Sigmoid colon (tissue), 7 donors: ENCODE results near the gene CAPNS1. TPM values are rescaled to one million over a fixed set of nuclear protein-coding genes. Genes with fewer than 3 reads are reported as not detected.

ENCODE experiments used
- DNase-seq: peaks from one replicate; pipeline ENCODE4 v3.0.0-alpha.2; 2019
- H3K27ac ChIP-seq, 4 donors: fragments of 200-600 bp; sonication (generic); one replicate each; pipeline ENCODE4 v1.5.1; 2016 to 2019; ENCODE audit warnings: mild to moderate bottlenecking in 1 of 4
- H3K27me3 ChIP-seq, 3 donors: fragments of 200-600 bp; sonication (generic); one replicate each; pipeline ENCODE4 v1.5.1; 2019; ENCODE audit warnings: mild to moderate bottlenecking in 1 of 3
- H3K36me3 ChIP-seq, 4 donors: fragments of 200-600 bp; sonication (generic); one replicate each; pipeline ENCODE4 v1.5.1; 2016 to 2019
- H3K4me1 ChIP-seq, 4 donors: fragments of 200-600 bp; sonication (generic); one replicate each; pipeline ENCODE4 v1.5.1; 2017 to 2019
- H3K4me3 ChIP-seq, 4 donors: fragments of 200-600 bp; sonication (generic); one replicate each; pipeline ENCODE4 v1.5.1; 2017 to 2019; ENCODE audit warnings: mild to moderate bottlenecking in 2 of 4, moderate library complexity in 1 of 4
- H3K9me3 ChIP-seq, 4 donors: fragments of 200-600 bp in 3 of 4; sonication (generic) in 3 of 4; one replicate each; pipeline versions ENCODE4 v1.5.1 to v1.6.1; 2013 to 2019
- CTCF ChIP-seq, 4 experiments: fragments of 450-650 bp in 3 of 4; fragments of 200-600 bp in 1 of 4; IDR thresholded peaks; one replicate each; pipeline ENCODE4 v1.5.1; 2016 to 2019; ENCODE audit warnings: antibody characterized with exemption in 4 of 4, mild to moderate bottlenecking in 3 of 4, moderate library complexity in 2 of 4
- EP300 ChIP-seq, 4 donors: sonication (generic); formaldehyde crosslinking; IDR thresholded peaks; one replicate each; pipeline ENCODE4 v1.6.1; 2017; ENCODE audit warnings: antibody characterized with exemption in 4 of 4
- POLR2A ChIP-seq, 2 donors: fragments of 450-650 bp; IDR thresholded peaks; one replicate each; pipeline ENCODE4 v1.6.1; 2016; ENCODE audit warnings: antibody characterized with exemption in 2 of 2, mild to moderate bottlenecking in 2 of 2, moderate library complexity in 2 of 2
- POLR2AphosphoS5 ChIP-seq, 4 donors: sonication (generic); formaldehyde crosslinking; IDR thresholded peaks; one replicate each; pipeline ENCODE4 v1.6.1; 2017; ENCODE audit warnings: antibody characterized with exemption in 4 of 4
- WGBS, 2 donors: extraction: QIAGEN DNeasy Blood & Tissue Kit; methylation state at CpG; one replicate each; pipeline ENCODE4 v1.1.7; 2013; 5-methylcytosine and 5-hydroxymethylcytosine counted together
- intact Hi-C: fragments of 100-400 bp; cut with DNase I; formaldehyde crosslinking; loops from one replicate; pipeline ENCODE4 v1.15.1; 2023
- polyA plus RNA-seq, 3 donors: library from polyadenylated mRNA; stranded (reverse); fragments of 200-250 nt; gene quantifications; one replicate each; pipeline ENCODE4 v1.2.3, GENCODE V29; 2013
- total RNA-seq, 4 donors: library from RNA; depleted of rRNA; stranded (reverse); fragments of >200 nt; gene quantifications; one replicate each; pipeline ENCODE4 v1.1.0, GENCODE V29; 2016
- donor health status: healthy with polysubstance abuse.
- donor health status: Bipolar disorder and iron deficiency.
- donor health status: healthy.

The CAPNS1 gene
- total and polyA plus RNA-seq, 7 donors: 101 to 938 (median 116) TPM

DNA sequence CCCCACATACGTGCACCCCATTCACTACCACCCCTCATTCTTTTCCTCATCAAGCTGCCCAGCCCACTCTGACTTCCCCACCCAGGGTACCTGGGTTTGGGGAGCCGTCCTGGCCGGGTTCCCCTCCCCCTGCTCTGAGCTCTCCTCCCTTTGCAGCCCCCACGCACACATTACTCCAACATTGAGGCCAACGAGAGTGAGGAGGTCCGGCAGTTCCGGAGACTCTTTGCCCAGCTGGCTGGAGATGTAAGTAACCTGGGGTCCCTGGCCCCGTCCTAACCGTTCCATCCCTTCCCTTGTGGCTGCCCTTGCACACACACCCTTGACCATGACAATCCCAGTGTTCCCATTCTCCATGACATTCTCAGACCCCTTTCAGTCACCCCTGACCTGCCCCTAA, 2.6 kb downstream of the CAPNS1 start:
- H3K27ac ChIP-seq: no peak overlapping the region
- H3K27me3 ChIP-seq: no peaks in the 10 kb centered on the region
- WGBS, 2 donors: 95% methylated on average over 9 of the region's 9 CpGs
- H3K9me3 ChIP-seq: no peaks in the 10 kb centered on the region
- peaks cover 40 to 52% (median 46%) of the 10 kb centered on the region in 4 donors for H3K36me3 ChIP-seq
- peaks cover 0 to 15% (median 13%) of the 10 kb centered on the region in 4 donors for H3K4me1 ChIP-seq
- intact Hi-C loops: loop anchor here (5.0 kb wide), 1 partner anchor 385 kb away; the partner anchor contains the start of genes HSPB6 and PROSER3
- H3K4me3 ChIP-seq: no peak overlapping the region
- no peak for DNase-seq
- TF ChIP-seq POLR2AphosphoS5 (IDR thresholded peaks at IDR 0.05): no peak
- no peak for TF ChIP-seq EP300 (IDR thresholded peaks at IDR 0.05)
- TF ChIP-seq CTCF (IDR thresholded peaks at IDR 0.05): no peak
- TF ChIP-seq POLR2A (IDR thresholded peaks at IDR 0.05): no peak

- intact Hi-C loops: loop anchor here (5.0 kb wide), 1 partner anchor 387 kb away; the partner anchor contains the start of genes HSPB6 and PROSER3
Measured at GRCh38 chr19:36144624-36145023, 4.8 kb downstream of the CAPNS1 start.

DNA sequence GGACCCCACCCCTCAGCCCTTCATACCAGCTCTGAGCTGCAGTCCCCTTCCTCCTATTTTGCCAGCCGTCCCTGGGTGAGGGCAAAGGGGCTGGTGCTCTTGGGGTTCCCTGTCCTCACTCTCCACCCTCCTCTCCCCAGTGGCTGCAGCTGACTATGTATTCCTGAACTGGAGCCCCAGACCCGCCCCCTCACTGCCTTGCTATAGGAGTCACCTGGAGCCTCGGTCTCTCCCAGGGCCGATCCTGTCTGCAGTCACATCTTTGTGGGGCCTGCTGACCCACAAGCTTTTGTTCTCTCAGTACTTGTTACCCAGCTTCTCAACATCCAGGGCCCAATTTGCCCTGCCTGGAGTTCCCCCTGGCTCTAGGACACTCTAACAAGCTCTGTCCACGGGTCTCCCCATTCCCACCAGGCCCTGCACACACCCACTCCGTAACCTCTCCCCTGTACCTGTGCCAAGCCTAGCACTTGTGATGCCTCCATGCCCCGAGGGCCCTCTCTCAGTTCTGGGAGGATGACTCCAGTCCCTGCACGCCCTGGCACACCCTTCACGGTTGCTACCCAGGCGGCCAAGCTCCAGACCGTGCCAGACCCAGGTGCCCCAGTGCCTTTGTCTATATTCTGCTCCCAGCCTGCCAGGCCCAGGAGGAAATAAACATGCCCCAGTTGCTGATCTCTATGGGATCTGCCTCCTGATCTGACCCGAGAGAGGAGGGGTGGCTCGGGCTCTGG, 10.0 kb downstream of the CAPNS1 start:
- DNase-seq: no peak
- no peak for TF ChIP-seq POLR2A (IDR thresholded peaks at IDR 0.05)
- no peak for TF ChIP-seq CTCF (IDR thresholded peaks at IDR 0.05)
- no peak for TF ChIP-seq POLR2AphosphoS5 (IDR thresholded peaks at IDR 0.05)
- TF ChIP-seq EP300 (IDR thresholded peaks at IDR 0.05): no peak
- Histone ChIP-seq H3K9me3 (no peaks in the 10 kb centered on the region), H3K4me1 (peaks cover 0 to 31% (median 20%) of the 10 kb centered on the region in 4 donors), H3K27me3 (no peaks in the 10 kb centered on the region), H3K27ac (peak overlapping the region; percentile 91 to 99 (median 93)), H3K36me3 (peaks cover 26 to 58% (median 46%) of the 10 kb centered on the region in 4 donors), H3K4me3 (no peak overlapping the region)
- WGBS, 2 donors: 83 to 87% methylated on average over 13 of the region's 13 CpGs
- intact Hi-C loops: no loop called here

More at GRCh38 chr19:36144624-36145023, 4.8 kb downstream of the CAPNS1 start:
- DNase-seq: no peak
- Histone ChIP-seq H3K9me3 (no peaks in the 10 kb centered on the region), H3K27me3 (no peaks in the 10 kb centered on the region), H3K4me3 (no peak overlapping the region), H3K4me1 (peaks cover 0 to 14% (median 12%) of the 10 kb centered on the region in 4 donors), H3K27ac (no peak overlapping the region), H3K36me3 (peaks cover 45 to 74% (median 59%) of the 10 kb centered on the region in 4 donors)
- WGBS, 2 donors: 97% methylated on average over 6 of the region's 6 CpGs
- TF ChIP-seq POLR2A (IDR thresholded peaks at IDR 0.05) (no peak), EP300 (IDR thresholded peaks at IDR 0.05) (no peak), CTCF (IDR thresholded peaks at IDR 0.05) (no peak), POLR2AphosphoS5 (IDR thresholded peaks at IDR 0.05) (no peak)

GRCh38 chr19:36150586-36150985, 10.7 kb downstream of the CAPNS1 start:
- peaks cover 0 to 31% (median 20%) of the 10 kb centered on the region in 4 donors for H3K4me1 ChIP-seq
- H3K27me3 ChIP-seq: no peaks in the 10 kb centered on the region
- peaks cover 19 to 51% (median 40%) of the 10 kb centered on the region in 4 donors for H3K36me3 ChIP-seq
- H3K27ac ChIP-seq: peak overlapping the region; percentile 91 to 99 (median 93)
- TF ChIP-seq POLR2A (IDR thresholded peaks at IDR 0.05): no peak
- no peak for TF ChIP-seq POLR2AphosphoS5 (IDR thresholded peaks at IDR 0.05)
- TF ChIP-seq CTCF (IDR thresholded peaks at IDR 0.05): no peak
- no peak for TF ChIP-seq EP300 (IDR thresholded peaks at IDR 0.05)
- WGBS, 2 donors: 80 to 85% methylated on average over 5 of the region's 5 CpGs
- H3K9me3 ChIP-seq: no peaks in the 10 kb centered on the region
- DNase-seq: no peak
- intact Hi-C loops: no loop called here
- H3K4me3 ChIP-seq: peak overlapping the region in 2 of 4 donors; percentile 66 to 79
